Middle frontal gyrus (tissue), 1 donor: ENCODE measurements around the gene SAMSN1.

Experiments
- DNase-seq: peaks from one replicate; pipeline ENCODE4 v3.0.0-alpha.2; 2015; ENCODE audit warnings: low spot score; ENCODE audit errors: extremely low spot score

SAMSN1 gene

DNA sequence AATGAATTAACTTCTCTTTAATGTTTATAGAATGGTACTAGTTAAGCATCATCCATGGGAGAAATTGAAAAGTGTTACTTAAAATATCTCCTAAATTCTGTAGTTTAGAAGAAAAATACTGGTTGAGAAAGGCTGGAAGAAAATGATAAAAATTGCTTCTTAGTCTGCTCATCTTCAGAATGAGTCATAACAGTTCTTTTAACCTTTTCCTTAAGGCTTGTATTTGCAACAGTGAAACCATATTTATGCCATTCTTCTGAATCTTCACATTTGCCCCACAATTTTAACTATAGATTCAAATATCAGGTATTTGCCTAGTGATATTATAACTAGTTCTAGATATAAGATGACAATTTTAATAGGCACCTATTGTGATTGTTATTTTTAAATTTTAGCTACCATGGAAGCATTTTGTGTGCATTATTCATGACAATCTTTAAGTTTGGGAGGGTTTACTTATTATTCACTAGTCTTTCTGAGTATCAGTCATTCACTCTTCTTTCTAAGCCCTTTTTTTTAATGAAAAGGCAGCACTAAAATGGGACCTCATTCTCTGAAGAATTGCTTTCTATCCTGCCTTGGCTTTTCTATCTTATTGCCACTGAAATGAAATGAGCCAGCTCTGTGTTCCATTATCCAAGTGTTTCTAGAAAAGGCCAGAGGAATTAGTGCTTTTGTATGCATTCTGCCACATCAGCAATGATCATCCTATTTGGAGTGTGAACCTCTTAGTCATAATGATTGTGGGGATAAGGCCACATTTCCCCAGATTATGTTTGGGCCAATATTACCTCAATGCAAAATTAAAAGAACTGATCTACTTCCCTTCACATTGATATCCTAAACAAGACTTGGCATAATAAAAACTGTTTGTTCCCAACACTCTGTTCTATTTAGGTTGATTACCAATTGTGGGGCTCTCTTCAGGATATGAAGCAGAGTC is 58.4 kb downstream of the SAMSN1 start:
- no peak for DNase-seq

DNA sequence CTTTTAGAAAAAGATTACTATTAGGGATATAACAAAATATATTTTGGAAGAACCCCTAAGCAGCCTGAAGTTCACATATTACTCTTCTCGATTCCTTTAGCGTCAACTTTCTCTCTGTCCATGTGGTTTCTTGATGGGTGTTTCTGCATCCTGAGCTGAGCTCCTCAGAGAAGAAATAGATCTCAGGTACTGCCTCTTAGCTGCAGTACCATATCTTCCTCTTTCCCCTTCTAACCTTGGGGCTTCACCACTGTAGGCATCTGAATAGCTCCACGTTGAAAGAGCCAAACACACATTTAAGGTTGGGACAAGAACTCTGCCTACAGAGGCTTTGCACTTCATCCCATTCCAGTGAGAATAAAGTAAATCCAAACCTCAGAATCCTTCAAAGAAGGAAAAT is 59.2 kb downstream of the SAMSN1 start:
- no peak for DNase-seq

DNA sequence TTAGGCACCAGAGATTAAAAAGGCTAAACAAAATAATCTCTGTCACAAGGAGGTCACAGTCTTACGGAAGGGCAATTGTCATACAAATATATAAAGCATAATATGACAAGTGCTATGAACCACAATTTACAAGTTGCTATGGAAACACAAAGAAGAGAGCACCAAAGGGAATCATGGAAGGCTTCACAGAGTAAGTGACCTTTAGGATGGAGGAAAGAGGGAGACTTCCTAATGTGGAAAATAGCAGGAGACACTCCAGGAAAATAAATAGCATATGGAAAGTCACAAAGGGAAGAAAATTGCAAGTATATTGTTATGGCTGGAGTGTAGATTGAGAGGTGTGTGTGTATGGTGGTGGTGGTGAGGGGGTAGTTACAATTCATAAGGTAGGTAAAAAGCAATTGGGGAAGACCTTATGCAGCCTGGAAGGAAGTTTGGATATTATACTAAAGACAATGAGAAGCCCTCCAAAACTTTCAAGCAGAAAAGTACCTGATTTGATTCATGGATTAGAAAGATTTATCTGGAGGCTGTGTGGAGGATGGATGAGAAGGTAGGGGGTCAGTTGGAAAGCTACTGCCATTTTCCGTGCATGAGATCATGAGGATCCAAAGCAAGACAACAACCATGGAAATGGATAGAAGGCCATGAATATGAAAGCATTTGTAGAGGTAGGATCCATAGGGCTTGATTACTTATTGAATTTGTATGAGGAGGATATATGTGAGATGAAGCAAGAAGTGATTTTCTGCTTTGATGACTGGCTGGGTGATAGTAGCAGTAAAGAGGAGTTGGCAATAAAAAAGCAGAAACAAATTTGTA is 61.7 kb downstream of the SAMSN1 start:
- no peak for DNase-seq

DNA sequence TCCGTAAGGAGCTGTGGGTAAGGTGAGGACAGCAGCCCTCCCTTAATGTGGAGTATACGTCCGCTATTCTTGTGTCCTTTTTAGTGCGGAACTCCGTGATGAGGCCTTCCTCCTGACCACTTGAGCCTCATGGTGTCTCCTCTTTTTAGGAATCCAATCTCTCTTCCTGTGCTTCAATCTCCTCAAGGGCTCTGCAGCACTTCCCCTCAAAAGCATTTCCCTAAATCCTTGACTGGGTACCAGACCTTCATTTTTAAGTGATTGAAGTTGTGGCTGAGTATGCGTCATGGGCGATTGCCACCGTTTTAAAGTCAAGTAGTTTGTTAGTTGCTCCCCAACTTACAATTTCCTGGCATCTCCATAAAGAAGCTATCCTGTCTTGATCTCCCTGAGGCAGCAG is 62.8 kb downstream of the SAMSN1 start:
- DNase-seq: no peak

DNA sequence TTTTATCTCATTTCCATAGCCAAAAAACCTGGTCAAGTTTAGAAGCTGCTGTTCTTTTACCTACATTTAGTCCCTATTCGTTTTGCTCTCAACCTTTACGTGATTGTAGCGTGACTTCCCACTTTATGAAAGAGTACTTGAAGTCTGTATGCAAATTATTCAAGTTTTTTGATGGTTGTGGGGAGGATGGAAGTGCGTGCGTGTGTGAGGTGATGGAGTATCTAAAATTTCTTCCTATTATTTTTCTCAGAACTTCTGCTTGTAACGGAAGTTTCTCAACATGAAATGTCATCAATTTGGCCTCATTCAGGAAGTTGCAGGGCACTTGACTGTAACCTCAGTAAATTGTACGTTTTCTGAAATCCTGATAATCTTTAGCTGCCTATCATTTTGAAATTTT is 64.0 kb downstream of the SAMSN1 start:
- no peak for DNase-seq

DNA sequence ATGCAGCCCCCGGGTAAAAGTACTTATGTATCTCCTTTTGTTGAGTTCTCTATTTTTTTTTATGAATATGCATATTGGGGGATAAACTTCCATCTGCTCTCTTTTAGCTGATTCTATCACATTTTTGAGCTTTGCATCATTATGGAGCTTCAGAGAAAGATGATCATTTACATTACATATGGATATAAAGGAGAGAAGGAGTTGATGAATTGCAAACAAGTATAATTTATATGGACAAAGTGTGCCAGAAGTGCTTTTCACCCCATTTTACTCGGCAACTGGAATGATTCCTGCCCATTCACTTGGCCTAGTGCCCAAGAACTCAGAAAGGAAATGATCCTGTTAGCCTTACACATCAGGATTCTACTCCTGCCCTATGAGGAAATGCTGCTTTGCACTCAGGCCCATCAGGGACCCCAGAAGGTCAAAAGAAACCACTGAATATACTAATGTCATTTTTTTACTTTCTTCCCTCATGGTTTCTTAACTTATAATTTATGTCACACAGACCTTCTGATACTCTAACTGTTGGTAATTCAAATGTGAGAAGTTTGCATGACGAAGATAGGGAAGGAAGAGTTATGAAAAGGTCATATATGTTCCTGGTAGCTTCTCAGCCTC is 65.6 kb downstream of the SAMSN1 start:
- DNase-seq: no peak

DNA sequence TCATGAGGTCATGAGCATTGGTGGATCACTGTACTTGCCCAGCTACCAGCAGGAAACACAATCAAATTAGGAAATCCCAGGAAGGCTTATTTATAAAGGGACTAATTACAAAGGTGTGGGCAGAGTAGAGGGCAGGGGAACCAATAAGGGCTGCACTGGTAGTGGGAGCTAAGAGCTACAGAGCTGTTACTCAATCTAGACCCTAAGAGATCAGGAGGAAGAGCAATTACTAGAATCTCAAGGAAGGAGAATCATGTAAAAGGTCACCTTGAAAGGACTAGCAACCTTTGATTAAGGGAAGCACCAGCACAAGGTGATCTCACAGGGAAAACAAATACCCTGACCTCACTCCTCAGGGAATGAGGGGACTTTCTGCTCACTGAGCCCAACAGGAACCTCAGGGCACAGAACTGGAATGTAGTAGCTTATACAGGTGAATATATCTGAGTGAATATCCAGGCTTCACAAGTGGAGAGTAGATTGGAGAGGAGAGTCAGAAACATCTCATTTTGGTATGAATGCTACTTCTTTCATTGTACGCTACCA is 66.8 kb downstream of the SAMSN1 start:
- DNase-seq: no peak

DNA sequence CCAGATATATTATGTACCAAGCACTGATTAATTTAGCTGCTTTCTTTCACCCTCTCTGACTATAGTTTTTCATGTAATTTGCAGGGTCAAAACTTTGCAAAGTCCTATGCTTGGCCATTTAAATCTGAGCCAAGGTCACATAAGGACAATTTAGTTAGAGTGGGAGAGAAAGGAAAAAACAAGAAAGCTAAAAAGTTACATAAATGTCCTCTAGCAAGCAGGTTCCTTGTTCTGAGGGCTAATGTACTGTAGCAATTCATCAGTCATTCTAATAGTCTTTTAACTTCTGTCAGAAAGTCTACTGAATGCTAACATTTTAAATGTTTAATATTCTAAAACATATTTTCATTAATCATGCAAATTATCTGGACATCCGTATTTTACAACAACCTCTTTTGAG is 68.3 kb downstream of the SAMSN1 start:
- DNase-seq: no peak

DNA sequence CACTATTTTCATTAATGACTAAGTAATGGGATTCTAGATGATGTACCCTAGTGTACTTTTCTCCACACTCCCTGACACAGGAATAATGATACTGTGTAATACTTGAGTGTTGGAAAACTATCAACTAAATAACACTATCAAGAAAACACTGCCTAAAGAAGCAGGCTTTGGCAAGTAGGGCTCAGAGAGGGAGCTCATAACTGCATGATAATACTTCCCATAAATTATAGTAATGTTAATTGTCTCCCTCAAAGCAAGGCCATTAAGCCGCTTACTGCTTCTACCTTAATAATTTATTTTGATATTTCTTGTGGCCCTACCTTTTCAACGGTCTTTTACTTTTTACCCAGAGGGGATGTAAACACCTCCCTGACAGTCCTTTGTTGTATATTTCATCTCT is 69.0 kb downstream of the SAMSN1 start:
- DNase-seq: no peak

DNA sequence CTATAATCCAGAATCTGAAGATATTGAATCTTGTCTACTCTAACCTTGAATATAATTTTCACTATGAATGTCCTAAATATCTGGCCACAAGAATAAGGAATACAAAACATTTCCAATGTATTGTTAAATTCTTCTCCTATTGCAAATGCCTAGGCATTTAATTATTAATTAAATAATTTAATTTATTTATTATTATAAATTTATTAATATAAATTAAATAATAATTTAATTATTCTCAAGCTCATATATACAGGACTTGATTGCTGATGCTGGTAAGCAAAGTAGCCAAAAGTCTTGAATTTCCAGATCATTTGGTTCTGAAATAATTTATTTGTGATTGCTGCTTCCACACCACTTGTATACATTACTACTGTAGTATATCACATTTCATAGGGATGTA is 71.1 kb downstream of the SAMSN1 start:
- no peak for DNase-seq

DNA sequence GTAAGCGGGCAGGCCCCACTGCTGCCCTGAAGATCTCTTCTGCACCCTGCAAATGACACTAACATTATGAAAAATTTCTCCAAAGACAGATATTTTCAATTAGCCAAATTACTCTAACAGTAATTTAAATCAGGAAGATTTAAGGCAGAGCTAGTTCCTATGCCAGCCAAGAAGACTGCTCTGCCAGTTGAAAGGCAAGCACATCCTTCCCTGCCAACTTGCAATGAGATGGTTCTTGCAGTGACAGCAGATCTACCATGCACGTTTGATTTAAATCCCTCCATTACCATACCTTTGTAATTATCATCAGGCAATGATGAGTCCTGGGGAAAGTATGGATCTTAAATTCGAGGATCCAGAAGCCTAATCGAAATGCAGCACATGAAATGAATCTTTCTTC is 76.5 kb downstream of the SAMSN1 start:
- DNase-seq: no peak

DNA sequence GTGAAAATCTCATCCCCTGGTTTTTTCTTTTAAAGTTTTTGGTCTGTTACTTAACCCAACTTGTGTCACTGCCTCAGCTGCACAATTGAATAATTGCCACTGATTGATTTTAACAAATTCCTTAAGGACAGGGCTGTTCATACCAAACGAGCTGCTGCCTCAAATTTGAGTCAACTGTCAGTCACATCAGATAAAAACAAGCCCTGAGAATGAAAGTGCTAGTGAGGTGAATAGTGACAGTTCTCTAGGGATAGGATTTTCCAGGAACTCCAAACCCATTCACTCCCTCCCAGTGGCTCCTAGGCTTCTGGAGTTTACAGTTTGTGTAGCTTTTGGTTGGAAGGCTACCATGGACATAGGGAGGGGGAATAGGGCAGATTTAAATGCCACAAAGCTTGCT is 79.4 kb downstream of the SAMSN1 start:
- DNase-seq: no peak

DNA sequence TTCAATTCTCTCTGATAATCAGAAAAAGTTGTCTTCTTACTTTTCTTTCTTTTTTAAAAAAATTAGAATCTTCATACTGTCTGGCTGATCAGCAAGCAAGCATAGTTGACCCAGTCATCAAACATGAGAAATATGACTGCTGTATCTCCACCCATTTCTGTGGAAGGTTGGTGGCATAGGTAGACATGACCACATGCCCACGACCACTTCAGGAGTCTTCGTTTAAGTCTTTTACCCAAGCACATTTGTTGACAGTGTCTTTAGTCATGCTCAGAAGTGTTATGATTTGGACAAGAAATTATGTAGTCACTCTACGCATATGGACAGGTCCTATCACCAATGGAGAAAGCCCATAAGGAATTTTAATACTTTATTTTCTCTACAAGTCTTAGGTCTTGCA is 88.4 kb downstream of the SAMSN1 start:
- no peak for DNase-seq

DNA sequence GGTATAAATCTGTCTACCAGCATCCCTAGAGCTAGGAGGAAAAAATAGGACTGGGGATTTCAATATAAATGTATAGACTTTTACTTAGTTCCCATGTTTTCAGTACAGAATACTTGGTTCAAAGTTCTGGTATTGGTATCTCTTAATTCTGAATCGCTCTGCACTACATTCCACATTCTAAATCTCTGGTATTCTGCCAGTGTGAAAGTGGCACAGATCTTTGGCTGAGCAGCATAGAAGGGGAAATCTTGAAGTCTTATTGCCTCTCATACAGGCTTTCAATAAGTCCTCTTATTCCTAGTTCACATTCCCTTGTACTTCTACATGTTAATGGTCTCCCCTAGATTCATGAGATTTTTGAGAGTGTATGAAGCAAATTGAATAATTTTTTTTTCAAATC is 89.2 kb downstream of the SAMSN1 start:
- DNase-seq: no peak

DNA sequence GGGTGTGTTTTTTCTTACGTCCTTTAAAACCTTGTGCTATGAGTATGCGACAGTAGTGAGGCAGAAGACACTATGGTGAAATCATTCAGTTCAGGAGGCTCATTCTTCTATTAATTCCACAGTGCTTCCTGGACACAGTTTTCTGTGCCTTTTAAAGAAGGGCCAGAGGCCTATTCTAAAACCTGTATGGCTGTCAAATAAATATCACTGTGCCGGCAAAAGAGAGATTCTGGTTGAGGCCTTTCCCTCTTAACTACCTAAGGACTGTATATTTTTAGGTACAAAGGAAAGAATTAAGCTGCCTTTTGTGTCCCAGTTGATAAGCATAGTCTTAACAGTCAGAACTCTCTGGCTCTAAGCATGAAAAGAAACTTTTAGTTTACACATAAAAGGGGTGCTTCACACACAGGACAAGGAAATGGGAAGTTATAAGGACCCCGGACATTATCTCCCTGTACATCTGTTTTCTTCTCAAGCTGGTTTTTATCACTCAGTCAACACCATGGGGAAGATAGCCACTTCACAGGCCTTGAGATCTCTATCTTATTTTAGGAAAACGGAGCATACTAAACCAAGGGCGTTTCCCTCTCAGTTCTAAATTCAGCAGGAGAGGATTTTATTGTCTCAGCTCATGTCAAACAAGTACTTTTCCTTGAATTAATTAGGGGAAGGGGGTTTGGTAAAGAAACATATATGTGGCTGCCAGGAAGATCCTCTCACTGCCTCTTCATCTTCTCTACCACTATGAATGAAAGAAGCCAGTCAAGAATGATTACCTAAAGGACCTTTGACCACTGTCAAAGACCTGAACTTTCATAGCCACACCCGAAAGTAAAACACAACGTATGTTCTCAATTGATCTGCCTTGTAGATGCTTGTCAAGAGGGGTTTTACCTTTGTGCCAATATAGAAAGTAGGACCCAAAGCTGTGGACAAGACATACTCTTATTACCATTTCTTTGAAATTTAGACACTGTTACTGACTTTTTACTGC is 91.8 kb downstream of the SAMSN1 start:
- DNase-seq: no peak

DNA sequence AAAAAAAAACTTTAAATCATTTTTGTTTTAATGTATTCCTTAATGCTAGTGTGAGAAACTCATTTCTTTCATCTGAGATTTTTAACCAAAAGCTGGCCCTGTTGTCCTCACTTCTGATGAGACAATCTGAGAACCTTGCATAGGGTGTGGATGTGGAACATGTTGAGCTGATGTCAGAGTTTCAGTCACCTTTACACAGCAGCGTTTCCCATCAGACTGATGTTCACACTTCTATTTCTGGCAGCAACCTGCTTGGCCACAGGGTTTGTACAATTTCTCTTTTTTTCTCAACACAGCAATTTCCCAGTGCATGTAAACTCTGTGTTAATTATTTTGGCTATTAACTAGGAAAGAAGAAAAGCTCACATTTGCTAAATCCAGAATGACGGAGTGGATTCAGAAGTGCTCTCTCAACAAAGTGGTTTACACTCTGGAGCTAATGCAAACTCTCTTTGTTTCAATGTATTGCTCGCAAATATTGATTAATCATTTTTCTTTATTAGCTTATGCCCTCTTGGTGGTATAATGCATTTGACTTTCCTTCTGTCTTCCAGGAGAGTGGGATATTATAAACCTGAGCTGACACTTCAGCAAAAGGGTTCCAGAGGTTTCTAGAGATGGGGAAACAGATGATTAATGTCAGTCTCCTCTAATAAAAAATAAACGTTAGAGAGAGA is 92.6 kb downstream of the SAMSN1 start:
- DNase-seq: no peak

DNA sequence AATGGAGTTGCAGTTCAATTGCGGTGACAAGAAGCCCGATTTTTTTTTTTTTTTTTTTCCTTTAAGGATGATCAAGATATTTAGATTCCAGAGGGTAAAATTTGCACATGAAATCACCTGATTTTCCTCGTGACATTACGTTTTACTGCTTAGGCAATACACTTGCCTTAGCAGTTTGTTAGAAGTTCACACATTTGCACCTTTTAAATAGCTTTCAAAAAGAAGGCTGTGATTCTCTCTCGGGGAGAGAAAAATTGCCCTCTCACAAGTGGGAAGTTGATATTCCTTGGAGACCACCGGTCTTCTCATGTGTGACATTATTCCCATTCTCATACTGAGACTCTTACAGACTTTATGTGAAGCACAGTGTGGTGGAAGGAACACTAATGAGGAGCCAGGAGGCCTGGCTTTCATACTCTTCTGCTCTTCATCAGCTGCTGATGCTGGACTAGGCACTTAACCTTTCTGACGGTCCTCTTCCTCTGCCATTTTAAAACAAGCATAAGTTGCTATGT is 93.3 kb downstream of the SAMSN1 start:
- no peak for DNase-seq

DNA sequence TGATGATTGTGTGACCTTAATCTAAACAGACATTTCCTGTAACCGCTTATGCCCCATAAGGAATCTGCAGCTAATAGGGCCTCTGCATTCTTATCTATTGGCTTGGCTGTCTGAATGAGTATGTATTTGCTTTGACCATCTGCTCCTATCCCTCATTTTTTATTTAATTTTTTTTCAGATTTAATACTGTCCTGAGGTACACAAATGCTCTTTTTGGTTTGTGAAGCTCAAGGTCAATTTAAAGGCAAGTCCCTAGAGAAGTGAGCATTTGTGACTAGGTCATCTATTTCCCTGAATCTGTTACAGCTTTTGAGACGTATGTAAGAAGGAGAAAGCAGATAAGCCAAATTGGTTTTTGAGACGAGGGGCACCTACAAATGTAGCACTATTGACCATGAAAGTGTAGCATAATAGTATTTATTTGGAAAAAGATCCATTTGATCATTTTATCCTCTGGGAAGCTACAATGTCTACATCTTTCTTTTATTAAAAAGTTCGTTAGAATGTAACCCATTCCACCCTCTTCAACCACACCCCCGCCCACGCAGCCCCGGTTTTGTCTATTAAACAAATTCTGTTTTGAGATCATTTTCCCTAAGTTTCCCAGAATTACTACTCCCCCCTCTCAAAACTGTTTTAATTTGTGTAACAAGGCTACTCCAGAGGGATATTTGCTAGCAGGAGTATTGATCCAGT is 93.9 kb downstream of the SAMSN1 start:
- no peak for DNase-seq

DNA sequence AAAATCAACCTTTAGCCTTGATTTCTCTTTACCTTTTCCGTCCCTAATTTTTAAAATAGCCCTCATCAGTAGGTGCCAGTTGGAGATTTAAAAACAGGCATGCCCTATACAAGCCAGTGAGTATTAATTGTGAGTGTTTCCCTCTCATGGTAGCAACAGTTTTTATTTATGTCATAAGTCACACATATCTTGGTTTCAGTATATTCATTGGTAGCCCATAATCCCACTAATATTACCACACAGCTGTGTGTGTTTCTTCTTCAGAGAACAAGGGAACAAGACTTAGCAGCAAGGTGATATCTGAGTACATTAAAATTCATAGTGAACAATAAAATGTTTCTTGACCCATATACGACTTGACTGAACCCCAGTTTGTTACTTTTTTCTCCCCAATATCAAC is 94.6 kb downstream of the SAMSN1 start:
- no peak for DNase-seq
